Measurements from ENCODE around the gene KLF11.

DNA sequence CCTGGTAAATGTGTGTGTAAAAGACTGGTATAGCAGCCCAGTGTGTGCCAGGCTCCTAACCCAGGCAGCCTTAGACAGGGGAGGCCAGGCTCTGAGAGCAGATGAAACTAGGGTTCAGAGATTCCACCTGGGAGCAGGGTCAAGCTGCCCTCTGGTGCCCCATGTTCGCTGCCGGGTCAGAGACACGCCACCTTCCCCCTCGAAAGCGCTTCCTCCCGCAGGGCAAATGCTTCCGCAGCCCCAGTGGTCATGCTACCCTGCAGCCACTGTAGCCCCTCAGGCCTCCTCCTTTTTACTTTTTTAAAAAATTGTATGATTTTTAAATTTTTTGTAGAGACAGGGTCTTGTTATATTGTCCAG is 10.6 kb upstream of the KLF11 start:
- no peak for TF ChIP-seq EZH2 (IDR thresholded peaks at IDR 0.05; ENCODE audit: borderline replicate concordance)
- TF ChIP-seq, protein P1, sequence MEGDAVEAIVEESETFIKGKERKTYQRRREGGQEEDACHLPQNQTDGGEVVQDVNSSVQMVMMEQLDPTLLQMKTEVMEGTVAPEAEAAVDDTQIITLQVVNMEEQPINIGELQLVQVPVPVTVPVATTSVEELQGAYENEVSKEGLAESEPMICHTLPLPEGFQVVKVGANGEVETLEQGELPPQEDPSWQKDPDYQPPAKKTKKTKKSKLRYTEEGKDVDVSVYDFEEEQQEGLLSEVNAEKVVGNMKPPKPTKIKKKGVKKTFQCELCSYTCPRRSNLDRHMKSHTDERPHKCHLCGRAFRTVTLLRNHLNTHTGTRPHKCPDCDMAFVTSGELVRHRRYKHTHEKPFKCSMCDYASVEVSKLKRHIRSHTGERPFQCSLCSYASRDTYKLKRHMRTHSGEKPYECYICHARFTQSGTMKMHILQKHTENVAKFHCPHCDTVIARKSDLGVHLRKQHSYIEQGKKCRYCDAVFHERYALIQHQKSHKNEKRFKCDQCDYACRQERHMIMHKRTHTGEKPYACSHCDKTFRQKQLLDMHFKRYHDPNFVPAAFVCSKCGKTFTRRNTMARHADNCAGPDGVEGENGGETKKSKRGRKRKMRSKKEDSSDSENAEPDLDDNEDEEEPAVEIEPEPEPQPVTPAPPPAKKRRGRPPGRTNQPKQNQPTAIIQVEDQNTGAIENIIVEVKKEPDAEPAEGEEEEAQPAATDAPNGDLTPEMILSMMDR (IDR thresholded peaks at IDR 0.05; ENCODE audit: poor library complexity) = no peak
- TF ChIP-seq EZH2phosphoT487 (IDR thresholded peaks at IDR 0.05; ENCODE audit: low read depth, severe bottlenecking, unreplicated experiment) = no peak

All from hepatocyte (in vitro differentiated cells).